Measurements from ENCODE around the gene SMARCA2.

SMARCA2 gene

DNA sequence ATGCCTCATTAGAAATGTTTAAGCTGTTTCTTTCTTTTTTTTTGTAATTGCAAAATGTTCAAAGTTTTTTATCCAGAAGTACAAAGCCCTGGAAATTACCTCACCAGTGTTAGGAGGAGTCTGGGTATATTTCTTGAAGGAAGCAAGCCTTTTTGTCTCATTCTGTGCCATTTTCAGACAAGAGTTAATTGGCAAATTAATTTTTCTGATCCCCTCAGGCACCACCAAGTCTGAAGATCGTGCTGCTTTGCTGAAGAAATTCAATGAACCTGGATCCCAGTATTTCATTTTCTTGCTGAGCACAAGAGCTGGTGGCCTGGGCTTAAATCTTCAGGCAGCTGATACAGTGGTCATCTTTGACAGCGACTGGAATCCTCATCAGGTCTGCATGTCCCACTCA, 94.9 kb downstream of the SMARCA2 start:
- Histone ChIP-seq H3K4me1 (ENCODE audit: low read length) (no peaks in the 10 kb centered on the region), H3K36me3 (replicated peaks; ENCODE audit: insufficient read depth, low read length) (peaks cover 4% of the 10 kb centered on the region; the same call in 1 of the 2 replicates), H4K20me1 (ENCODE audit: insufficient read depth, low read length) (no peaks in the 10 kb centered on the region), H2AFZ (ENCODE audit: low read length) (no peak overlapping the region), H3K9me3 (replicated peaks; ENCODE audit: insufficient read depth, low read length) (no peaks in the 10 kb centered on the region), H3K79me2 (ENCODE audit: low read length) (no peaks in the 10 kb centered on the region), H3K9me2 (replicated peaks; ENCODE audit: insufficient read depth, low read length) (no peaks in the 10 kb centered on the region), H3K27ac (ENCODE audit: low read length) (no peak overlapping the region), H3K4me3 (ENCODE audit: low read length) (no peak overlapping the region), H3K4me2 (ENCODE audit: low read depth, low read length) (no peak overlapping the region), H3K9ac (ENCODE audit: low read length) (no peak overlapping the region), H3K27me3 (replicated peaks; ENCODE audit: insufficient read depth, low read length) (no peaks in the 10 kb centered on the region), H3F3A (ENCODE audit: insufficient read depth, low read length) (no peaks in the 10 kb centered on the region)
- TF ChIP-seq, protein P1, sequence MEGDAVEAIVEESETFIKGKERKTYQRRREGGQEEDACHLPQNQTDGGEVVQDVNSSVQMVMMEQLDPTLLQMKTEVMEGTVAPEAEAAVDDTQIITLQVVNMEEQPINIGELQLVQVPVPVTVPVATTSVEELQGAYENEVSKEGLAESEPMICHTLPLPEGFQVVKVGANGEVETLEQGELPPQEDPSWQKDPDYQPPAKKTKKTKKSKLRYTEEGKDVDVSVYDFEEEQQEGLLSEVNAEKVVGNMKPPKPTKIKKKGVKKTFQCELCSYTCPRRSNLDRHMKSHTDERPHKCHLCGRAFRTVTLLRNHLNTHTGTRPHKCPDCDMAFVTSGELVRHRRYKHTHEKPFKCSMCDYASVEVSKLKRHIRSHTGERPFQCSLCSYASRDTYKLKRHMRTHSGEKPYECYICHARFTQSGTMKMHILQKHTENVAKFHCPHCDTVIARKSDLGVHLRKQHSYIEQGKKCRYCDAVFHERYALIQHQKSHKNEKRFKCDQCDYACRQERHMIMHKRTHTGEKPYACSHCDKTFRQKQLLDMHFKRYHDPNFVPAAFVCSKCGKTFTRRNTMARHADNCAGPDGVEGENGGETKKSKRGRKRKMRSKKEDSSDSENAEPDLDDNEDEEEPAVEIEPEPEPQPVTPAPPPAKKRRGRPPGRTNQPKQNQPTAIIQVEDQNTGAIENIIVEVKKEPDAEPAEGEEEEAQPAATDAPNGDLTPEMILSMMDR (IDR thresholded peaks at IDR 0.05; ENCODE audit: low read length): no peak
- no peak for DNase-seq

DNA sequence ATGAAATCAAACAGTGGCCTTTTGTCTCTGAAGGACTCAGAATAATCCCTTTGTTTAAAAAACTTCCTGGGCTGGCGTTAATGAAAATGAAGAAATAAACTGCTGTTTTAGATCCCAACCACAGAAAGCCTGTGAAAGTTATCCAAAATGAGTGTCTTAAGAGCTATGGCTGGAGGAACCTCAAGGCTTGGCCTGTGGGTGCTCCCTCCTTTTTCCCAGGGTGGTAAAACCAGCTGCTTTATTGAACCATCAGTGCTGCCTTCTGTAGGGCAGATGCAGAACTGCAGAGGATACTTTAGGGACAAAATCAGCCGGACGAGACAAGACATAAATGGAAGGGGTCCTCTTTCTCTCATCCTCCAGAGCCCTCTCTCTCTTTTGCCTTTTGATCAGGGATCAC, 100.9 kb downstream of the SMARCA2 start:
- TF ChIP-seq, protein P1 (IDR thresholded peaks at IDR 0.05; ENCODE audit: low read length): peak; percentile 37
- no peak for TF ChIP-seq EZH2phosphoT487 (IDR thresholded peaks at IDR 0.05; ENCODE audit: low read length)
- DNase-seq: no peak

DNA sequence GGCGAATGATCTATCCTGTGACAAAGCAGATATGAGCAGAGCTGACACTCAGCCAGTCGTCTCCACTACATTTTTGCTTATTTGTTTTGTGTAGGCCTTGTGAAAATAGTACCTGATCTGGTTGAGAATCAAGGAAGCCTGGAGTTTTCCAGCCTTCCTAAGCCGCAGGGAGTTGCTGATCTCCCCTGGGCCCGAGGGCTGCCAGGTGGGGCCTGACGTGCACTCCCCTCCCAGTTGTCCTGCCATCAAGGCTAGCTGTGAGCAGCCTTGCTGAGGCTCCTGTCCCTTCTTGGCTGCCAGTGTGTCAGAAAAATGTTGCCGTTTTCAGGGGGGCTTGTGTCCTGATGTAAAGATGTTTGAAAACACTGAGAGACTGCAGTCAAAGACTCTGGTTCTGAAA, 102.4 kb downstream of the SMARCA2 start:
- Histone ChIP-seq H3K9me3 (replicated peaks; ENCODE audit: insufficient read depth, low read length) (no peaks in the 10 kb centered on the region), H3K9ac (ENCODE audit: low read length) (no peak overlapping the region), H3K9me2 (replicated peaks; ENCODE audit: insufficient read depth, low read length) (no peaks in the 10 kb centered on the region), H3K27me3 (replicated peaks; ENCODE audit: insufficient read depth, low read length) (no peaks in the 10 kb centered on the region), H3K4me2 (ENCODE audit: low read depth, low read length) (no peak overlapping the region), H3K36me3 (replicated peaks; ENCODE audit: insufficient read depth, low read length) (peaks cover 2% of the 10 kb centered on the region; the same call in 1 of the 2 replicates), H3K27ac (ENCODE audit: low read length) (no peak overlapping the region), H4K20me1 (ENCODE audit: insufficient read depth, low read length) (no peaks in the 10 kb centered on the region), H2AFZ (ENCODE audit: low read length) (no peak overlapping the region), H3K4me3 (ENCODE audit: low read length) (no peak overlapping the region), H3F3A (ENCODE audit: insufficient read depth, low read length) (no peaks in the 10 kb centered on the region), H3K79me2 (ENCODE audit: low read length) (no peaks in the 10 kb centered on the region), H3K4me1 (ENCODE audit: low read length) (no peaks in the 10 kb centered on the region)
- no peak for DNase-seq
- TF ChIP-seq EZH2 (optimal IDR thresholded peaks at IDR 0.05; ENCODE audit: low read depth, low read length): no peak
- TF ChIP-seq, protein P1 (IDR thresholded peaks at IDR 0.05; ENCODE audit: low read length): no peak
- TF ChIP-seq EZH2phosphoT487 (IDR thresholded peaks at IDR 0.05; ENCODE audit: low read length): no peak

More for the DNA sequence above, 100.9 kb downstream of the SMARCA2 start:
- Histone ChIP-seq H3K9me3 (replicated peaks; ENCODE audit: insufficient read depth, low read length) (no peaks in the 10 kb centered on the region), H3K27ac (ENCODE audit: low read length) (no peak overlapping the region), H3K4me1 (ENCODE audit: low read length) (no peaks in the 10 kb centered on the region), H3K27me3 (replicated peaks; ENCODE audit: insufficient read depth, low read length) (no peaks in the 10 kb centered on the region), H3K36me3 (replicated peaks; ENCODE audit: insufficient read depth, low read length) (peaks cover 4% of the 10 kb centered on the region; the same call in 1 of the 2 replicates), H3K79me2 (ENCODE audit: low read length) (no peaks in the 10 kb centered on the region), H3K9ac (ENCODE audit: low read length) (no peak overlapping the region), H3K4me2 (ENCODE audit: low read depth, low read length) (no peak overlapping the region), H4K20me1 (ENCODE audit: insufficient read depth, low read length) (no peaks in the 10 kb centered on the region), H2AFZ (ENCODE audit: low read length) (no peak overlapping the region), H3F3A (ENCODE audit: insufficient read depth, low read length) (no peaks in the 10 kb centered on the region), H3K4me3 (ENCODE audit: low read length) (no peak overlapping the region), H3K9me2 (replicated peaks; ENCODE audit: insufficient read depth, low read length) (no peaks in the 10 kb centered on the region)

Data from MM.1S (cell line).